Fibroblast of gingiva (primary cell): Measurements from ENCODE around the gene TNPO1.
"Not testable (repeated sequence)": the region's sequence is repeated elsewhere in the genome, so short reads cannot be mapped to it uniquely, and the experiment has no call there.

Experiments used
- DNase-seq: peaks from one replicate; pipeline ENCODE4 v3.0.0-alpha.2; 2011; ENCODE audit warnings: low read depth

Gene TNPO1

DNA sequence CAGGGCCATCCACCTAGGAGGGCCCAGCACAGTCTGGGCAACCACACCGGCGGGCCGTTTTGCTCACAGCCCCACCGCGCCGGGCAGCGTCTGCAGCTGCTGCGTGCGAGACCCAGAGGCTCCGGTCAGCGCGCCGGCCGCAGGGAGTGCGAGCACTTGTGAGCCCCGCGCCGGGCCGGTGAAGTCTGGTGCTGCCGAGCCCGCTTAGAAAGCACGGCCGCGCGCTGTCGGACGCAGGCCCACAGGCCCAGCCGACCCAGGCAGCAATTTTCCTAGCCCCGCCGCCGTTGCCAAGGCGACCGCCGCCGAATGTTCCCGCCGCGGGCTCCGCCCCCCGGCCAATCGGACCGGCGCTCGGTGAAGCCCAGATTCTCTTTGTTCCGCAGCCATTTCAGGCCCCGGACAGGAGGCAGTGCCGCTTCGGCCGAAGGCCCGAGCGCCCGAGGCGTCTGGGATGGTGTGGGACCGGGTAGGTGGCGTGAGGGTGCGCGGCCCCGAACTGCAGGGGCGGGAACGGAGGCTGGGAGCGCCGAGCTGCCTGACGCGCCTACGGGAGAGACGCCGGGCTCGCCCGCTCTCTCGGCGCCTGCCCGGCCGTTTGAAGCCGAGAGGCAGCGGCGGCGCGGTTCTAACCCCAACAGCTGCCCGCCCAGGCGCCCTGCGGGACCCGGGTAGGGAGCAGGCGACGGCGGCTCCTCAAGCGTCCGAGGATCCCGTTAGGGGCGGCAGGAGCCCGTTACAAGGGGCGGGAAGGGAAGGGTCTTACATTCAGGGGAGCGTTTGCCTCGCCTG, at the start of gene TNPO1:
TNPO1 (plus strand) TSS at position 378 of the 792 bp plus-strand sequence; CDS start at position 455, 77 bp downstream.
- DNase-seq: peak; percentile 96

- DNase-seq: no peak
Measured at GRCh38 chr5:72767289-72768010, 49.0 kb upstream of the TNPO1 start.

- DNase-seq: no peak
Measured at GRCh38 chr5:72770266-72770665, 46.2 kb upstream of the TNPO1 start.

GRCh38 chr5:72776684-72777083, 39.8 kb upstream of the TNPO1 start:
- DNase-seq: no peak

DNA sequence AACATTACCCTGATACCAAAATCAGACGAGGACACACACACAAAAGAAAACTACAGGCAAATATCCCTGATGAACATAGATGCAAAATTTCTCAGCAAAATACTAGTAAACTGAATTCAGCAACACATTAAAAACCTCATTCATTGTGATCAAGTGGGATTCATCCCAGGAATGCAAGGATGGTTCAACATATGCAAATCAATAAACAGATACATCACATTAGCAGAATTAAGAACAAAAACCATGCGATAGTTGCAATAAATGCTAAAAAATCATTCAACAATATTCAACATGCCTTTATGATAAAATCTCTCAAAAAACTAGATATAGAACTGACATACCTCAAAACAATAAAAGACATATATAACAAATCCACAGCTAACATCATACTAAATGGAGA, 36.9 kb upstream of the TNPO1 start:
- DNase-seq: no peak

DNA sequence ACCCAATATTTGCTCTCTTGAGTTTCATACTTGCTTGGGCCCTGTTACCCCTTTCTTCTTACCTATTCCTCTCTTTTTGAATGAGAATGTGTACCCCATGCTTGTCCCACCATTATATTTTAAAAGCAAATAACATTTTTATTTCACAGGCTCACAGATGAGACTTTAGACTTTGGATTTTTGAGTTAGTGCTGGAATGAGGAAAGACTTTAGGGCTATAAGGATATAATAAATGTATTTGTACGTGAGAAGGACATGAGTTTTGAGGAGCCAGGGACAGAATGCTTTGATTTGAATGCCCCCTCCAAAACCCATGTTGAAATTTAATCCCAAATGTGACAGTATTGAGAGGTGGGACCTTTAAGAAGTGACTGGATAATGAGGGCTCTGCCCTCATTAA, 33.1 kb upstream of the TNPO1 start:
- DNase-seq: no peak

DNA sequence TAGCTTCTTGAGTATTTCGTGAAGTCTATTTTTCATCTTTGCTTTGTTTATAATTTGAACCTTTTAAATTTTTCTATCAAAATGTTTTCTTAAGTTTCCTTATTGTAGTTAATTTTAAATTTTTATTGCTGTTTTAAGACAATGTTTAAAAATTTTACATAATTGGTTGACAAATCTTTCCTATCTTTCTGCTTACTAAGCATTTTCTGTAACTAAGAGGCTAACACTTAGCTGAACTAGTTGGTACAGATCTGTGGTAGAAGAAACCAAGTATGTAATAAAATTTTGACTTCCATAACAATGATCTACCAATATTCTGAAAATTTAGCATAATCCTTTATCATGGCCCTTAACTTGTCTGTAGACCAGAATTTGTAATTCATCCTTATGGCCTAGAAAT, 32.3 kb upstream of the TNPO1 start:
- no peak for DNase-seq

GRCh38 chr5:72785801-72786200, 30.7 kb upstream of the TNPO1 start:
- no peak for DNase-seq

GRCh38 chr5:72786676-72787075, 29.8 kb upstream of the TNPO1 start:
- DNase-seq: no peak

GRCh38 chr5:72788866-72789505, 27.5 kb upstream of the TNPO1 start:
- DNase-seq: no peak

DNA sequence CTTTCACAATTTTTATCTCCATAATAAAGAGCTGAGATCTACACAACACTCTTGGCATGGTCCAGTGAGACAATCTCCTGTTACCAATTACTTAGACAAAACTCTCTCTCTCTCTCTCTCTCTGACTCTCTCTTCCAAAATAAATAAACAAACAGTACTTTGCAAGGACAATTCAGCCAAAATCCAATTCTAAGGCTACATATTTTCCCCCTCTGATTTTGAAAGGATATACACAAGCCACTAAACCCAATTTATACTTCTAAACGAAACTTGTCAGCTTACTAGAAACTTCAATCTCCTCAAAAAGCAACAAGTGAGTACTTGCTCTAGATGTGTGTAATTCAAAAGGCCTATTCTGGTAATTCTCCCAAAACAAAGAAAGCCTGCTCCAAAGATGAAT, 26.3 kb upstream of the TNPO1 start:
- peak; percentile 93 for DNase-seq

DNA sequence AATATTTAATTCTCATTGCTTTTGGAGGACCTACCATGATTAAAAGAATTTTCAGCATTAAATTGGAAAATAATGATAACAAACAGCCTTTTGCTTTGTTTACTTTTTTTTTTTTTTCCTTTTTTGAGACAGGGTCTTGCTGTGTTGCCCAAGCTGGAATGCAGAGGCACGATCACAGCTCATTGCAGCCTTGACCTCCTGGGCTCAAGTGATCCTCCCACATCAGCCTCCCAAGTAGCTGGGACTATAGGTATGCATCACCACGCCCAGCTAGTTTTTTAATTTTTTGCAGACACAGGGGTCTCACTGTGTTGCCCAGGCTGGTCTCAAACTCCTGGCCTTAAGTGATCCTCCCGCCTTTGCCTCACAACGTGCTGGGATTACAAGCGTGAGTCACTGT, 23.8 kb upstream of the TNPO1 start:
- DNase-seq: not testable (repeated sequence)

GRCh38 chr5:72796001-72796400, 20.5 kb upstream of the TNPO1 start:
- no peak for DNase-seq

DNA sequence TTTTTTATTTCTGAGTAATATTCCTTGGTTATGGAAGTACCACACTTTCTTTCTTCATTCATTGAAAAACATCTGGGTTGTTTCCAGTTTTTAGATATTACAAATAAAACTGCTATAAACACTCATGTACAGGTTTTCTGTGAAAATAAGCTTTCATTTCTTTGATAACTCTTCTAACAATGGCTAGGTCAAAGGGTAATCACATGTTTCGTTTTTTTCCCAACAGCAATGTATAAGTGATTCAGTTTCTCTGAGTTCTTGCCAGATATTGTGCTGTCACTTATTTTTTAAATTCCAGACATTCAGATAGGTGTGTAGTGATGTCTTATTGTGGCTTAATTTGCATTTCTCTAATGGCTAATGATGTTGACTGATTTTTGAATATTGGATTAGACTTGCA, 16.7 kb upstream of the TNPO1 start:
- DNase-seq: no peak

- DNase-seq: not testable (repeated sequence)
Measured at GRCh38 chr5:72808637-72809036, 7.8 kb upstream of the TNPO1 start.

DNA sequence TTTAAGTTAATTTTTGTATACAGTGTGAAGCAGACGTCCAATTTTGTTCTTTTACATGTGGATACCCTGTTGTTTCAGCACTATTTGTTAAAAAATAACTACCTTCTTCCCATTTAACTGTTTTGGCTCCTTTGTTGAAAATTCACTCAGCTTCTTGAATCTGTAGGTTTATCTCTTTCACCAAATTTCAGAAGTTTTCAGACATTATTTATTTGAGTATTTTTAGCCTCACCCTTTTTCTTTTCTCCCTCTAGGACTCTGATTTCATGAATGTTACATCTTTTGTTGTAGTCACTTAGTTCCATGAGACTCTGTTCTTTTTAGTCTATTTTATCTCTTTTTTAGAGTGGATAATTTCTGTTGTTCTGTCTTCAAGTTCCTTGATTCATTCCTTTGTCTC, 4.6 kb upstream of the TNPO1 start:
- DNase-seq: no peak

DNA sequence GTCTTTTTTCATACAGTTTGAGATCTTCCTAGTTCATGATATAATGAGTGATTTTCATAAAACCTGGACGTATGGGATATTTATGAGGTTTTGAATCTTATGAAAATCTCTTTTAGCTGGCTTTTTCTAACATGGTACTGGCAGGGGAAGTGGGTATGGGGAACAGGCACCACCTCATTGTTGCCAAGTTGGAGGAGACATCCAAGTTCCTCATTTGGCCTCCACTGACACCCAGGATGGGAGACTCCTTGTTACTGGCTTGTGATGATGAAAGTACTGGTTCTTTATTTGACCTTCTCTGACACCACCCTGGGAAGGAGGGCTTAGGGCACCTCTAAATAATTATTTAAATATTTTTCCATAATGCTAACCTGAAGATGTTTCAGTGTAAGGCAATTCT, 4.0 kb upstream of the TNPO1 start:
- DNase-seq: no peak

GRCh38 chr5:72814104-72814503, 2.4 kb upstream of the TNPO1 start:
- DNase-seq: no peak

GRCh38 chr5:72814864-72815263, 1.6 kb upstream of the TNPO1 start:
- no peak for DNase-seq

- DNase-seq: no peak
Measured at GRCh38 chr5:72815580-72816283, 729 bp upstream of the TNPO1 start.

DNA sequence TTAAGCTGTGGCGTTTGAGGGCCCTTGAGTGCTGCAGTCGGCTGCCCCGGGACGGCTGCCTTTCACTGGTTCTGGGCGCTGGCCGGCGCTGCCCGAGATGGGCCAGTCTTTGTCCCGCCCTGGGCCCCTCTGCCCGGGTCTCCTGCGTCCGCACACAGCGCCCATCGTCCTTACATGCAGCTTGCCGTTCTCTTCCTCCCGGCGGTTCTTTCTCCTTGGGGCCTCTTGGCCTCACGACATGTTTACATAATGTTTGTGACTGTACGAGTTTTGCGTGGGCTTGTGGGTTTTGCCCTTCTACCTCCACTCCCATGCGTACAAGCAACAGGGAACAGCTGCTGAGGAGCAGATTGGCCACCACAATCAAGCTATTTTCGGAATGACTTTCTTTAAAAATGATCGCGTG, 618 bp downstream of the TNPO1 start:
- peak; percentile 69 for DNase-seq

- no peak for DNase-seq
Measured at GRCh38 chr5:72817671-72818266, 1.3 kb downstream of the TNPO1 start.
